Activated T-cell treated with anti-CD3 and anti-CD28 coated beads for 4 hours (primary cell): Measurements from ENCODE around the gene PBRM1.

Source experiments
- DNase-seq: peaks from one replicate; pipeline ENCODE4 v3.0.0-alpha.2; 2020

The PBRM1 gene

DNA sequence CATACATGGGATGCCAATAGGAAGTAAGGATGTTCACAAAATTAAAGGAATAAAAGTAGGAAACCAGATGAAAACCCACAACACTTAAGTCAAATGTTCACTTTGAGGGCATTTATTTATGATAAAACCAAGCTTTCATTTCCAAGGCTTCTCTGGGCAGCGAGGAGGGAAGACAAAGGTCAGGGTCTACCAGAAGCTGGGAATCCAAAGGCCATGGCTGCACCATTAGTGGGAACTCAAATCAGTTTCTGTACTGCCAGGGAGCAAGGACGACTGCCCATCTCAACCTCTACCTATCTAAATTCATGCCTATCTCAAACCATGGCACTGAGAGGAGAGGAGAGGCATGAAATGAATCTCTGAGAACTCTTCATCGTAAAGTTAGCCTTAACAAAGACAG is 22.6 kb downstream of the PBRM1 start:
- no peak for DNase-seq

DNA sequence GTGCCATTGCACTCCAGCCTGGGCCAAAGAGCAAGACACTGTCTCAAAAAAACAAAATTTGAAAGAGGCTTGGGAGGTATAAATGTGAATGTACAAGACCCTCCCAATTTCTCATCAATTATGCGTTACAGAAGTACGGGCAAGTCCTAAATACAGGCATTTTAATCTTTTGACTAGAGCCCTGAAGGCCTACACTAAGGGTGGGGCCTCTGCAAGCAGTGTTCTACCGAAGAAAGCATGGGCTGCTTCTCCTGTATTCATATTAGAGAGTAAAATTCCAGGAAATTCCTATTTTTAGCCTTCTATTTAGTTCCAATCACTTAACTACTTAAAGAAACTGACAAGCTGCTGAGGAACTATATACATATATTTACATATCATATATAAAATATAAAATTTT is 25.7 kb downstream of the PBRM1 start:
- no peak for DNase-seq

DNA sequence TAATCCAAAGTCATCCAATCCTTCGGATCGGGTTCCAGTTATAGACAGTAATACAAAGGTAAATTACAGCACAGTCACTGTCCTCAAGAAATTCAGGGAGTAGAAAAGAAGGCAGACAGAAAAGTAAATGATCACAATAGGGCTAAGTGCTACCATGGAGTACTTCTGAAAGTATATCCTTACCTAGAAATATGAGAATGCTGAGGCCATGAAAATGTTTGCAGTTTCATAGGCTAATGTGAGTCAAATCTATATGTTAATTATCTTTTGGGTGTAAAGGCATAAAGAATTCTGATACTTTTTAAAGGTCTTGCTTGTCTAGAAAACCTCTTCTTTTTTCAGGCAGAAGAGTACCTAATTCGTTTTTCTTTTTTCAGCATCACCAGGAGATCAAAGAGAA is 29.8 kb downstream of the PBRM1 start:
- no peak for DNase-seq

DNA sequence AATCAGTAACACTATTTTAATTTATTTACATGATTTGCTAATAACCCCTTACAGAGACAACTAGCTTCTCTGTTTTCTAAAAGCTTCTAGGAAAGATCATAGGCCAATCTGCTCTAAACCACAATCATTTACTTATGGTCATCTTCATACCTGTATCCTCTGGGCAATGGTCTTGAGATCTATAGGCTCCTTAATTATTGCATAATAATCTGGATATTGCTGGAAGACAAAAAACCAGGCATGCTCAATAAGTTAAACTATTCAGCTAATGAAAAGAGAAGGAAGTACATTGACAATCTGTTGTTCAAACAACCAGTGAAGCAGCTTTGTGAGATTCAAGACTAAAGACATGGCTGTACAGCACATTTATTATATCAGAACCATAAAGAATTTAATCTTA is 34.1 kb downstream of the PBRM1 start:
- no peak for DNase-seq

DNA sequence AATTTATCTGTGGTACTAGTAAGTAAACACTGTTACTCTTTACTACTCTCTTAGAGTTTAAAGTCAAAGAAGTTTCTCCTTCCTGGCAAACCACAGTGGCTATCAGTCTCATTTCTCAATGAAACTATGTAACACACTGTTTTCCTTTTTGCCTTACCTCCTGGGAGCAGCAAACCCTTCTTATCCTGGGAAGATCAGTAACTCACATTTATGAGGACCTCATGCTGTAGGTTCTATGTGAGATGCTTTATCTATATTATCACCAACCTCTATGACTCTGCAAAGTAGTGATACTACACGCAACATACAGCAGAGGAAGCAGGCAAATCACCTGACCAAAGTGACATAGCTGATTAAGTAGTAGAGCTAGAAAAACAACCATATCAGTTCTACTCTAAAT is 35.3 kb downstream of the PBRM1 start:
- no peak for DNase-seq

DNA sequence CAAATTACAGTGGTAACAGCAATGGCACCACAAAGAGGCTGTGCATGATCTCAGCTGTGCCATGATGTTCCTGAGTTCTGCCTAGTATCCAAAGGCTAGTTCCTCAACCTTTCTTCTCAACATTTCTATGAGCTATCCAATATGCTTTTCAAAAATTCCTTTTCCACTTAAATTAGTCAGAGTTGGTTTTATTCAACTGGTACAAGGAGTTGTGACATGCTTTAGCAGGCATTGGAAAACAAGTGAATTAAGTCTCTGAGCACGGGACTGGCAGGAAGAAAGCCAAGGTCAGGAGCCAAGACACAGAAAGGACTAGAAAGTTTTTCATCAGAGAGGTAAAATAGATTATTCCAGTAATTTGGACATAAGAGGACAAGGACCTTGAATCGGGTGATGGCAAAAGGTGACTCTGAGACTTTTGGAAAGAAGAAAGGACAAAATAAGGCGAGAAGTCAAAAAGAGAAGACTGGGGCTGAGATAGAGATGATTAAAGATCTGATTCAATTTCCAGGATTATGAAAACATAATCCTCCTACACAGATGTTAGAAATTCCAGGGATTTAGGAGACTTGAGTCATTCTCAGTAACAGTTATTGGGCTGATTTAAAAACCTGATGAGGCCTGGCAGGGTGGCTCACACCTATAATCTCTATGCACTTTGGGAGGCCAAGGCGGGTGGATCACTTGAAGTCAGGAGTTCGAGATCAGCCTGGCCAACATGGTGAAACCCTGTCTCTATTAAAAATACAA is 36.1 kb downstream of the PBRM1 start:
- DNase-seq = no peak

DNA sequence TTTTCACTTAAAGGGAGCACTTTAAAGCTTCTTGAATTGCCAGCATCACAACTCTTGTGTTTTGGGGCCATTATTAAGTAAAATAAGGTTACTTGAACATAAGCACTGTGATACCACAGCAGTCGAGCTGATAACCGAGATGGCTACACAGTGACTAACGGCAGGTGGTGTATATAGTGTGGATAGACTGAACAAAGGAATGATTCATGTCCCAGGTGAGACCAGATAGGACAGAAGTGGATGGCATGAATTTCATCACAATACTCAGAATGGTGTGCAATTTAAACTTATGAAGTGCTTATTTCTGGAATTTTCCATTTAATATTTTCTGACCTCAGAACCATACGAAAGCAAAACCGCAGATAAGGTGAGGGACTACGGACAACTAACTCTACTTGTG is 40.2 kb downstream of the PBRM1 start:
- DNase-seq = no peak

DNA sequence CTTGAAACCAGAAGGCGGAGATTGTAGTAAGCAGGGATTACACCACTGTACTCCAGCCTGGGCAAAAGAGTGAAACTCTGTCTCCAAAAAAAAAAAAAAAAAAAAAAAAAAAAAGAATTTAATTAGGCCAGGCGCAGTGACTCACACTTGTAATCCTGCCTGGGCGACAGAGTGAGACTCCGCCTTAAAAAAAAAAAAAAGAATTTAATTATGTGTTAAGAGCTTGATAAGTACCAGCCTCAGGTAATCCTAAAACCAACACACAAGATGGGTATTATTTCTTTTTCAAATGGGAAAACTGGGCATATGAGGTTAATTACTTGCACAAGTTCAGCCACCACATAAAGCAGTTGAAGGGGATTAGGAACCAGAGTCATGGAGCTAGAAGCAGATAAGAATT is 49.0 kb downstream of the PBRM1 start:
- no peak for DNase-seq

DNA sequence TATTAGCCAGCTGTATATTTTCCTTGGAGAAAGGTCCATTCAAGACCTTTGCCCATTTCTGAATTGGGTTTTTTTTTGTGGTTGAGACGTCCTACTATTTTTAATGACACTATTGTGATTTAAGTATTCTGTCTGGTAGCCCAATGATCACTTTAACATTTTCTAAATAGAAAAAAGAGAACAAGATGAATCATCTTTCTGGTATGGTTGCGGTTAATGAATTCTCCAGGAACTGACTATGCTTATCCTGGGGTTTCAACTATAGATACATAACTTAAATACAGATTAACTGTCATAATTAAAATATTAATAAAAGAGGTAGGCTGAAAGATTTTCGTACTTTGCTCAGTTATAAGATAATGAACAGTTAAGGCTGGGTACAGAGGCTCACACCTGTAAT is 51.9 kb downstream of the PBRM1 start:
- no peak for DNase-seq

DNA sequence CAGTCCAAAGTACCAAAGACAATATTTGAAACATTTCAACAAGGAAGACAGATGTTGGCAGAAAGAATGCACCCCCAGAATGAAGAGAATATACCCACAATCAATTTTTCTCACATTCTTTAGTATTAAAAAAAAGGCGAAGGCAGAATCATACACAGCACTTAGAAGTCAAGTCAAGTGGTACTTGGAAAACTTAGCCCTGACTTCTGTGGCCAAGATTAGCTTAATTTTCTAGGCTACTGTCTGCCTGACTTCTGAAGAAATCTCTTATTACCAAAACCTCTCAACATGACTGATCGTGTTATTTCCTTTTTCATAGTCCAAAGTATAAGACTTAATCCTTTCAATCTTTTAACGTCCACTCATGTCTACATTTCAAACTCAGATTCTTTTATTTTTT is 60.7 kb downstream of the PBRM1 start:
- DNase-seq = no peak

DNA sequence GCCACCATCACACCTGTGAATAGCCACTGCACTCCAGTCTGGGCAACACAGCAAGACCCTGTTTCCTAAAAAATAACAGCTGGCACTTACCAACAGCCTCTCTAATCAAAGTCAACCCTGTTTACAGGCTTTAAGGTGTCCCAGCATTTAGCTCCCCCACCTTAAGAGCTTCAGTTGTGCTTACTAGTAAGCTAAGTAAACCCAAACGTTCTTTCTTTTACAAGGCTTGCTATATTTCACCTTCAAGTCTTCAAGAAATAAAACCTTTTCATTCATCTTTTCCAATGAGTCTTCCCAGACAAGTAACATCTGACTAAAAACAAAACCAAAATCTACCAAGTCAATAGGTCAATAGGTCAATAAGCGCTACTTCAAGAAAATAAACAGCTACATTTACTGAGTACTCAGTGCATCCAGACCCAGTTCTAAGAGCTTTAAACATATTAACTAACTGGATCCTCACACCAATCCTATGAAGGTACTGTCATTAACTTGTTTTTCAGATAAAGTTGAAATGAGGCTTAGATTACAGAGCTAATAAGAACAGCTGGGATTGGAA is 62.4 kb downstream of the PBRM1 start:
- no peak for DNase-seq

DNA sequence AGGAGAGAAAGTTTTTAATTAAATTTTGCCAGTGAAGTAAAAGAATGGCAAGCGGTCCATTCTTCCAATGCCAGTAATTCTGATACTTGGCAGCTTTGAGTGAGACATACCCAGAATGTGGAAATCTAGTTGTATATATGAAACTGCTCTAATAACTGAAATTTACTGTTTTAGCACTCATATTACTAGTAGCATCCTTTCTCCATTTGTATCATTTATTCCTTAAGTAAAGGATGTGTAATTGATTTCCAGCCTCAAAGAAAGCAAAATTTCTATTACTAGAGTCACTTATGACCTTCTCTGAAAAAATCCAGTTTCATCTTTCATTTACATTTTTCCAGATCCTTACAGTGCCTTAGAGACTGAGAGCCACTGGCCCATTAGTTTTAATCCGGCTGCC is 65.1 kb downstream of the PBRM1 start:
- DNase-seq = no peak

DNA sequence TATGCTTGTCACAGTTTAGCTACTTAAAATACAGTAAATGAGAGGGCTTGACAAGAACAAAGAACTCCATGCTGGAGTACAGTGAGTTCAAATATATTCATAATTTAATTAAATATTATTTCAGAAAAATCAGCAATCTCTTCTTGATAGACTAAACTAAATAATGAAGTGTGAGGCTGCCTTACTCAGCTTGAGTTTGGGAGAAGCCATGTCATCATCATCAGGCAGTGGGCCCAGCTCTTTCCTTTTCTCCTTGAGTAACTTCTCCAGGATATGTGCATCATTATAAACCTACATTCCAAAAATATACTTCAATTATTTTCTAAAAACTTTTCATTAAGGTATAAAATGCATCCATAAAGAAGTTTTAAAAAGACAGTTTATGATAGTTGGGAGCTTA is 70.5 kb downstream of the PBRM1 start:
- DNase-seq = no peak

DNA sequence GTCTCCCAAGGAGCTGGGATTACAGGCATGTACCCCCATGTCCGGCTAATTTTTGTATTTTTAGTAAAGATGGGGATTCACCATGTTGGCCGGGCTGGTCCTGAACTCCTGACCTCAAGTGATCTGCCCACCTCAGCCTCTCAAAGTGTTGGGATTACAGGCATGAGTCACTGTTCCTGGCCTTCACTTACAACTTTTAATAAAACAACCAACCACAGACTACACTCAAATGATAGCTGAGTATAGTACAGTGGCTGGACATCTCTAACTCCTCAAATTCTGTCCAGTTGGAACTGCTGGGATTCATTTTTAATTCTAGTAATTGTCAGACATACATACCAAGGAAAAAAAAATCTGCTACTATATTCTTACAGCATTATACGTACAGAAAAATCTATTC is 71.0 kb downstream of the PBRM1 start:
- no peak for DNase-seq

DNA sequence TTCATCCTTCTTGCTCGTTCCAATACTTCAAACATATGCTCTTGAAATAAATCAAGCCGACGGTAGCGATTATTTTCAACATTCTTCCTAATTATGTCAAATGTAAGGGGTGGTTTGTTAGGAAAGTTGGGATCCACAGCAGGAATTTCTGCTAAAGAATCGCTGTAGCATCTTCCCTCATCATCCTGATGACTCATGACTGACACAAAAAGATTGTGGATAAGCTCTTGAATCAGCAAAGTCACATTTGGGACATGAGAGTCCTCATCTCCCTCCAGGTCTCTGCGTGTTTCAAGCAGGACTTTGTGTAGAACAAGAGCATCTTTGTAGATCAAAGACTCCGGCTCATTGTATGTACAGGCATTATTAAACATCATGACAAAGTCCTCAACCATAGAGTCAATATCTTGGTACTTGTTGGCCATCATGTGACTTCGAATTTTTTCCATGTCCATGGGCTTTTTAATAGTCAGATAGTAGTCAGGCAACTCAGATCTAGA is 76.3 kb downstream of the PBRM1 start:
- DNase-seq = no peak

DNA sequence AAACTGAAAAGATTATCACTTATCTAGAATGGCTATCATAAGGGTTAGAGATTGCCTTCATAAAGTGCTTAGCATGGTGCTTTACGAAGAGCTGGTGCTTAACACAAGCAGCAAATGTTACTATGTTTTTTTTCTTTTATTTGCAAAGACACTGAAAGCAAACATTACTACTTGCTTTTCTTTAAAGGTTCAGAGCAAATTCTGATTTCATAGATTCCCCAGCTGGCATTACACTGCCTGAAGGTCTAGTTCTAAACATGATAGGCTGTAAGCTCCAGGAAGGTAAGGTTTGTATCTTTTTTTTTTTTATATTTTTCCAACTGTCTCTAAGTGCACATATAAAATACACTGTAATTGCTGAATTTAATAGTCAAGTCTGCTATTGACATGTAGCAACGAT is 77.4 kb downstream of the PBRM1 start:
- no peak for DNase-seq

DNA sequence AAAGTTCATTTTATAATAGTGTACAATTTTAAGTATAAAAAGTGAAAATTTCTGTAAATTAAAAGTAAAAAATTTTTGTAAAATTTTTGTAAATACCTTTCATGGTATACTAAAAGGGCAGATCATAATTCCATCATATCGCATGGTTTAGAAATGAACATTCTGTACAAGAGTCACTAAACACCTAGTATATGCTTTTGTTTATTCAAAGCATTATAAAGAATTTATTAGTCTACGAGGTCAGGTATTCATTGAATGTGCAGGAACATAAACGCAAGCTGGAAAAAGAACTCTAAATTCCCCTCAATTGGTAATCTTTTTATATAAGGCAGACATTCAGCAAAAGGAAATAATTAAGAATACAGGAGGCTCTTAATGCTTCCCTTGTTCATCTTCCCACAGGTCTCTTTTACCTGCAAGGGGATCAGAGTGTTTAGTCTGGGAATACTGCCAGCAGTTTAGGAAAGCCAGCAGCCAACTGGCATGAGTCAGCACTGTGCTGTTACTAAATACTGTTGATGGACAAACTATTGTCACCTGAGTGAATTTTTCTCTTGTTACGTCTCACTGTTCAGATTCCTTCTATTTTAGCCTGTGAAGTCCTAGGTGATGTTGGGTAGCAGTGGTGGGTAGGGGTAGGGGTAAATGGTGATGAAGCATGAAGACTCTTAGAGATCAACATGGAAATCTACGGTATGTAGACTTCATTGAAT is 79.2 kb downstream of the PBRM1 start:
- no peak for DNase-seq

DNA sequence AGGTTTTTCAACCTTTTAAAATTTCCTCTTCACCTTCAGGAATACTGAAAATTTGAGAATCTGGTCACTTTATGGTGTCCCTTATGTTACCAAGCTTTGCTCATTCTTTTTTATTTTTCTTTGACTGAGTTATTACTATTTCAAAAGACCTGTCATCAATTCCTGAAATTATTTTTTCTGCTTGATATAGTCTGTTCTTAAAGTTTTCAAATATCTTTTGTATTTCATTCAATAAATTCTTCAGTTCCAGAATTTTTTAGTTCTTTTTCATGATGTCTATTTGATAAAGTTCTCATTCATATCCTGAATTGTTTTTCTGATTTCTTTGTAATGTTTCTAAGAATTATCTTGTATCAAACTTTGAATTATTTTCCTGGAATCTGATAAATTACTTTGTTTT is 85.5 kb downstream of the PBRM1 start:
- no peak for DNase-seq

DNA sequence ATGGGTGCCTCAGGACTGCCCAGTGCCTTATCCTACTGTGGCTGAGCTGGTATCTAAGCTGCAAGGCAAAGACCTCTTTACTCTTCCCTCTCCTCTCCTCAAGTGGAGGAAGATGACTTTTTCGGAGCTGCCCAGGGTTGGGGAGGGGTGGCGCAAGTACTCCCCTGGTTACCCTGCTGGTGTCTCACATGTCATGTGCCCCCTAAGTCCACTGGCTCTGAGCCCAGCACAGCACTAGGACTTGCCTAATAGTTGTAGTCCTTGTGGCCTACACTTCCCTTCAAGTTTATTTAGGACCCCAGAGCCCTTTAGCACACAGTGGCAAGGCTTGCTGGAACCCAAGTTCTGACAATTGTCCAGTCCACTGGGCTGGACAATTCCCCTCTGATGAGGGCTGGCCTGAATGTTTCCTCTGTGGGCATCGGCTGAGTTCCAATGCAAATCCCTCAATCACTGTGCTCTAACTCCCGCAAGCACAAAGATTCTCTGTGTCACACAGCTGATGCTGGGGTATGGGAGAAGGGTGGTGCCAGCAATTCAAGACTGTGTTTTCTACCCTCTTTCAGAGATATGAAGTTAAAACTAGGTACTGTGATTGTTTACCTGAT is 89.0 kb downstream of the PBRM1 start:
- no peak for DNase-seq

DNA sequence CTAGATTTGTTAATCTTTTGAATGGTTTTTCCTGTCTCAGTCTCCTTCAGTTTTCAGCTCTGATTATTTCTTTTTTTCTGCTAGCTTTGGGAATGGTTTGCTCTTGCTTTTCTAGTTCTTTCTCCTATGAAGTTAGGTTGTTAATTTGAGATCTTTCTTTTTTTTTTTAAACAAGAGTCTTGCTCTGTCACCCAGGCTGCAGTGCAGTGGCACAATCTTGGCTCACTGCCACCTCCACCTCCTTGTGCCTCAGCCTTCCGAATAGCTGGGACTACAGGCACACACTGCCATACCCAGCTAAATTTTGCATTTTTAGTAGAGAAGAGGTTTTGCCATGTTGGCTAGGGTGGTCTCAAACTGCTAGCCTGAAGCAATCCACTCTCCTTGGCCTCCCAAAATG is 92.6 kb downstream of the PBRM1 start:
- DNase-seq = no peak

DNA sequence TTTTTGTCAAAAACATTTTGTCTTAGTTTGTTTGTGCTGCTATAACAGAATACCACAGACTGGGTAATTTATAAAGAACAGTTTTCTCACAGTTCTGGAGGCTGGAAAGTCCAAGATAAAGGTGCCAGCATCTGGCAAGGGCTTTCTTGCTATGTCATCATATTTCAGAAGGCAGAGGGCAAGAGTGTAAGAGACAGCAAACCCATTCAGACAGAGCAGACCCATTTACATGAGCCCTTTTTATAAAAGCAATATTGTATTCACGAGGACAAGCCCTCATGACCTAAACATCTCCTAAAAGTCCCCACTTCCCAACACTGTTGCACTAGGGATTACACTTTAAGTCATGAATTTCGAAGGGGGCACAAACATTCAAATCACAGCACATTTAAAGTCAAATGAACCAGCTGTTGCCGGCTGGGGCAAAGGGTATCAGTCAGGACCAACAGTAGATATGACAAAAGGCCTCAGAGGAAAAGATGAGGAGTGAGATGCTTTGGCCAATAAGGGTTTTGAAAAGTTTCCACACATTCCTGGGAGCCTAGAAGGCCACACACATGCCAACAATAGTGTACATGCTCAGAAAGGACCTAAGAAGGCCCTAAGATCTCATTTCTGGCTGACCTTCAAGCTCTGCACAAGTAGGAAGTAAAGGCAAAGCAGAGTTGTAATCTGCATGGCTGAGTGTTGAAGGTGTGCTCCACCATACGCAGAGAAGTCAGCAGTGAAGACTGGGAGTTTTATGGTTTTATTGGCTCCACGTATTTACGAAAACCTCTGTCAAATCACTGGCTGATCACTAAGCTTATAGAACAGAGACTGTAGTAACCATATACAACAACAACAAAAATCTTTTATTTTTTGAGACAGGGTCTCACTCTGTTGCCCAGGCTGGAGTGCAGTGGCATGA is 111.4 kb downstream of the PBRM1 start:
- DNase-seq = no peak

DNA sequence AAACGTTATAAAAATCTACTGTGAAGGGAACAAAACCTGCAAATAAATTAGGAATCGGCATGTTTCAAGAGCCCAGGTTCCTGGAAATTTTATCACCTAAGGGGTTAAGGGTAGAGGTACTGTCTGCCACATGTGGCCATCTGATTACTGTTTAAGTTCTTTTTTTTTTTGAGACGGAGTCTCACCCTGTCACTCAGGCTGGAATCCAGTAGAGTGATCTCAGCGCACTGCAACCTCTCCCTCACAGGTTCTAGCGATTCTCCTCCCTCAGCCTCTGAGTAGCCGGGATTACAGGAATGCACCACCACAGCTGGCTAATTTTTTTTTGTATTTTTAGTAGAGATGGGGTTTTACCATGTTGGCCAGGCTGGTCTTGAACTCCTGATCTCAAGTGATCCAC is 113.5 kb downstream of the PBRM1 start:
- DNase-seq = no peak

DNA sequence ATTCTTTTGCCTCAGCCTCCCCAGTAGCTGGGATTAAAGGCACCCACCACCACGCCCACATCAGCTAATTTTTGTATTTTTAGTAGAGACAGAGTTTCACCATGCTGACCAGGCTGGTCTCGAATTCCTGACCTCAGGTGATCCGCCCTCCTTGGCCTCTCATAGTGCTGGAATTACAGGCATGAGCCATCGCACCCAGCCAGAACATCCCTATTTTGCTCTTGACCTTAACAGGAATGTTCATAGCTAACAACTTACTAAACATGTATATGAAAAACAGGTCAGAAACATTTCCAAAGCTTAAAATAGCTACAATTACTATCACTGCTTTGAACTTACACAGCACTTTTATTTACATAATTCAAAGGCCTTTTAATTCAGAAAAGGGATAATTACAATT is 115.6 kb downstream of the PBRM1 start:
- no peak for DNase-seq
